GM18858 (cell line): ENCODE results near the gene FAM156B.
A peak's percentile ranks its signal among the peaks of the same experiment; 100 is the strongest.
"Not testable (repeated sequence)": the region's sequence is repeated elsewhere in the genome, so short reads cannot be mapped to it uniquely, and the experiment has no call there.

Experiments
- ATAC-seq: cut with Tn5 transposase; IDR thresholded peaks from one replicate; pipeline ENCODE4 v1.9.1; 2021; ENCODE audit not compliant: unreplicated experiment

Gene FAM156B

GRCh38 chrX:52896855-52897709, at the start of gene FAM156B:
TSS of gene FAM156B (plus strand) at chrX:52897330. CDS start at chrX:52907226, 9,896 bp downstream.
- ATAC-seq = peak; percentile 70

GRCh38 chrX:52852110-52852860, 44.8 kb upstream of the FAM156B start:
- ATAC-seq = no peak

DNA sequence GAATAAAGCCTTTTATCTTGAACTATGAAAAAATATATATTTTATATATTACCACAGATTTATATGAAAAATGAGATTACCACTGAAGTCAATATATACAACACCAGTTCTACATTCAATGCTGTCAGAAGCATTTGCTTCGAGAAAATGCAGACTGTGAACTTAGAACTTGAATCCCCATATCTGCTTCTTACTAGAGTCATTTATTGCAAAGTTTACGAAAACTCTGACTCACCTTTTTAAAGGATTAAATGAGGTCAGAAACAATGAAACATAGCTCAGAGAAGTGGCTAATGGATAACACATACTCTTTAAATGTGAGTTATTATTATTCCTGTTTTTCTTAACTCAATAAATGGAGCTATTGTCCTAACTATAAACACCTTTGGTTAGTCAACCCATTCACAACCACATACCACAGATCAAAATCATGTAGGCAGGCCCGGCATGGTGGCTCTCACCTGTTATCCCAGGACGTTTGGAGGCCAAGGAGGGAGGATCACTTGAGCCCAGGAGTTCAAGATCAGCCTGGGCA, 40.1 kb upstream of the FAM156B start:
- ATAC-seq = not testable (repeated sequence)

GRCh38 chrX:52865343-52865998, 31.7 kb upstream of the FAM156B start:
- ATAC-seq = no peak

DNA sequence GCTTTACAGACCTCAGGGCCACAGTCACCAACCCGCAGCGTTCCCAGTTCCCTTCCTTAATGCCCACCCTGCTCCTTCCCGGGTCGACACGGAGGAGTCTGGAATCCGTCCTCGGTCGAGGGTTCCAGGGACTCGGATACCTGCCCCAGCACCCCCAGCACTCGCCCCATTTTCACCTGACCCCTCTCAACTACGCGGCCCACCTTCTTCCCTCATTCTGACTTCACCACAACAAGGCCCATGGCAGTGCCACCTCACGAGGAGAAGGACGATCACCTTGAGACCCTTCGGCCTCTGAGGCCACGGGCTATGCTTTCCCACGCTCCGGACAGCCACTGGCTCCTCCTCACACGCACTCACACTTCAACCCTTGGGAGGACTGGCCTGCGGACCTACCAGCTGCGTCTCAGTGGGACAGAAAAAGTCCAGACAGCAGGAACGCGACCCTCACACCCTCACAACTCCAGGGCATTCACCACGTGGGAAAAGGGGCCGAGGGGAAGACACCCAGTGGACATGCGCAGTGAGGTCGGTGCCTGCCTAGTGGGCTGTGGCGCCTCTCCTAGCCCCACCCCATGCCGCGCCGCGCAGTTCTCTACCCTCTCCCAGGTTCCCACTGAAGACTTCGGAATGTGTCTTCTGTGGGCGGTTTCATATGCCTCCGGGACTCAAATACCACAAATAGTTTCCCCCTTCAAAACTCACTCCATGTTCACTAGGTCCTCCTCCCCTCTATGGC, 29.4 kb upstream of the FAM156B start, which contains the start of gene XAGE3:
Gene XAGE3, minus strand, starts transcription at position 474 of the 739 bp plus-strand sequence. CDS start 950 bp downstream, outside the sequence.
- ATAC-seq = no peak

DNA sequence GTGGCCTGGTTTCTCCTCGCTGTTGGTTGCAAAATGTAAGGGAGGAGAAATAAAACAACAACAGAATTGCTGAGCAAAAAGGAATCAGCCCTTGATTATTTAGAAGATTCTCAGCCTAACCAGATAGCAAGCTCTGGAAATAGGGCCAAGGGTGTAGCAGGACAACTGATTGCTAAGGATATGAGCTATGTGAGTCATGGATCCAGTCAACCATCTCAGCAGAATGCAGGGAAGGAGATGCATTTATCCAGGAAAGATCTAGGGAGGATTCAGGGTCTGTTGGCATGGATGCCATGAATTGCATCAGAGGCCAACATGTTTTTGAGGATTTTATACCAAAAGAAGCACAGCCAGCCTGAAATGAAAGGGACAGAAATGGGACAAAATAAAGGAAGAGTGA, 27.1 kb upstream of the FAM156B start:
- no peak for ATAC-seq

- ATAC-seq = not testable (repeated sequence)
These were observed 23.3 kb upstream of the FAM156B start for GRCh38 chrX:52873825-52874224.

DNA sequence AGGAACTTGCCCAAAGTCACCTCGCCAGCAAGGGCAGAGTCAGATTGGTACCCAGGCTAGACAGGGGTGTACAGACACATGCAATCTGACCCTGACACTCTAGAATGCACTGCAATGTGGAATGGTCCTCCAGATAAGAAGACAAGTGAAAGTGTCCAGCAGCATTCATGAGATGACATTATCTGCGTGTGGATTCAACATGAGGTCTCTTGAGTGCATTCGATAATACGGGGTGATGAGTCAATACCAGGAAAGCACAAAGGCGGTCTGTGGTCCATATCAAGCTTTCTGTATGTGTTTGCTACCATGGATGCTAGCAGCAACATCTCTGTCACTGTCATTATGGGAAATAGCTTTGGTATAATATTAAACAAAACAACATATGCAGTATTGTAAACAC, 22.5 kb upstream of the FAM156B start:
- ATAC-seq = no peak

- not testable (repeated sequence) for ATAC-seq
These were observed 21.7 kb upstream of the FAM156B start for GRCh38 chrX:52875436-52875835.

GRCh38 chrX:52876386-52876785, 20.7 kb upstream of the FAM156B start:
- not testable (repeated sequence) for ATAC-seq

DNA sequence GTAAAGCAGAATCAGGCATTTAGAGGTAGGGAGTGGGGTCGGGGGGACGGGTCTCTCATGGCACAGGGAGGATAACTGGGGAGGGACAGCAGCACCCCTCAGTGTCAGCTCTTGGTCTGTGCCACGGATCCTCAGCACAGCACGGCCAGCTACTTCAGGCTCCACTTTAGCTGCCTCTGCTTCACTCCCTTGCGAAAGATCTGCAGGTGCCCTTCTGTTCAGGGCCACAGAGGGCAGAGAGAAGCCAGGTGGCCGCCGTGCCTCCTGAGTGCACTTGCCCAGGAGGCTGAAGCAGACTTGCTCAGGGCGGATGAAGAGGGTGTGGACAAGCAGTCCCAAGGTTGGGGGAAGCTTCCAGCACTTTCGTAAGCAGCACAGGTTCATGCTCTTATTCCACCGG, 9.7 kb upstream of the FAM156B start:
- not testable (repeated sequence) for ATAC-seq

GRCh38 chrX:52888090-52888489, 9.0 kb upstream of the FAM156B start:
- not testable (repeated sequence) for ATAC-seq

GRCh38 chrX:52896438-52896837, 692 bp upstream of the FAM156B start:
- not testable (repeated sequence) for ATAC-seq

DNA sequence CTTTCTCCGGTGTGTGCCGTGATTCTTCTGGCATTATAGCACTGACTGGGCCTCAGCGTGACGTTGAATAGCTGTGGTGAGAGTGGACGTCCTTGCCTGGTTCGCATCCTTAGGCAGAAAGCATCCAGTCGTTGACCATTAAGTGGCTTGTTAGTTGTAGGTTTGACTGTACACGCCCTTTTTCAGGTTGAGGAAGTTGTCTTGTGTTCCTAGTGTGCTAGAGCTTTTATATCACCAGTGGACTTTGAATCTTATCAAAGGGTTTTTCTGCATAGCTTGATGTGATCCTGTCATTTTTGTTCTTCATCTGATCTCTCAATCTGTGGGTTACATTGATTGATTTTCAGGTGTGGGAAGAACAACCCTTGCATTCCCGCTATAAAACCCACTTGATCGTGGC, 8.4 kb downstream of the FAM156B start:
- ATAC-seq = not testable (repeated sequence)

DNA sequence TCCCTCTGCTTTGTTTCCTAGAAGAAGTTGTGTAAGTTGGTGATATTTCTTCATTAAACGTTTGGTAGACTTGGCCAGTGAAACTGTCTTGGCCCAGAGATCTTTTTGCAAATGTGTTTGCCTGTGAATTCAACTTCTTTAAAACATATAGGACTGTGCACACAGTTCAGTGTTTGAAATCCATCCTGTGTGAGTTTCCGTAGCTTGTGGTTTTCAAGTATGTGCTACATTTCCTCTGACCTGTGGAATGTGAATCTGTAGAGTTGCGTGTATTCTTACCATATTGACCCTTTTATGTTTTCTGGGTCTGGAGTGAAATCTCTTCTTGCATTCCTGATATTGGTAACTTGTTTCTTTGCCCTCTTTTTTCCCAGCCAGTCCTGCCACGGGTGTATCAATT, 8.9 kb downstream of the FAM156B start:
- ATAC-seq = not testable (repeated sequence)

DNA sequence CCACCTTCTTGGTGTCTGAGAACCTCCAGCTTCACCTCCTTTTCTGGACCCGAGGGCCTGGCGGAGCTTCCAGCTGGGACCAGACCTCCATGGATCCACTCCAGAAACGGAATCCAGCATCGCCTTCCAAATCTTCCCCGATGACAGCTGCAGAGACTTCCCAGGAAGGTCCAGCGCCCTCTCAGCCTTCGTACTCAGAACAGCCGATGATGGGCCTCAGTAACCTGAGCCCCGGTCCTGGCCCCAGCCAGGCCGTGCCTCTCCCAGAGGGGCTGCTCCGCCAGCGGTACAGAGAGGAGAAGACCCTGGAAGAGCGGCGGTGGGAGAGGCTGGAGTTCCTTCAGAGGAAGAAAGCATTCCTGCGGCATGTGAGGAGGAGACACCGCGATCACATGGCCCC, 10.0 kb downstream of the FAM156B start:
- ATAC-seq = not testable (repeated sequence)

DNA sequence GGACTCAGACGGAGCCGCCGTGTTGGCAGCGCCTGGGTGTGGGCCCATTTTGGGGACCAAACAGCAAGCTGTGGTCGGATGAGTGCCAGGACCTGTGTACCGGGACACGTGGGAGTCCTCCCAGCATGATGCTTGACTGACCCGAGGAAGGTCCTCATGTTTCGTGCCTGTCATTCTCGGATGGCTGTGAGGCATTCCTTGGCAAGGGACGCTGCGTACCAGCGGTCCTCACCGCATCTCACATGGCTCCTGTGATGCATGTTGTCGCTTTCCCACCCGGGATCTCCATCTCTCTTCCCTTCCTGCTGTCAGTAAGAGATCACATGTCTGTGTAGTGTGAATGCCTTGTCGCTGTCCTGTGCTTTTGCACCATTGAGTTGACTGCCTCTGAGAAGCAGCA, 10.8 kb downstream of the FAM156B start:
- ATAC-seq = not testable (repeated sequence)

- not testable (repeated sequence) for ATAC-seq
These were observed 12.3 kb downstream of the FAM156B start for GRCh38 chrX:52909313-52909969.

- not testable (repeated sequence) for ATAC-seq
These were observed 16.6 kb downstream of the FAM156B start for GRCh38 chrX:52913681-52914080.

DNA sequence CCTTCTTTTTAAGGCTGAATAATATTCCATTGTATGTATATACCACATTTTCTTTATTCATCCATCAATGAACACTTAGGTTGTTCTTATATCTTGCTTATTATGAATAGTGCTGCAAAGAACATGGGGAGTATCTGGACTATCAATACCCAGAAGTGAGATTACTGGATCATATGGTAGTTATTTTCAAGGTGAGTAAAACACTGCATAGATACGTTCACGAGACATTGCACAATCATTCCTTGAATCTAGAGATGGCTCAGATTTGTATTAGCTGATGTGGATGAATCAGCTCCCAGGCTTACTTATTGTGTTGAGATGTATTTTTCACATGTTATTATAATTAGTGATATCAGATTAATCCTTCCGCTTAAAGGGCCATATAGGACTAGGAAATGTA, 17.6 kb downstream of the FAM156B start:
- not testable (repeated sequence) for ATAC-seq
